Stimulated activated effector memory CD8-positive, alpha-beta T cell treated with anti-CD3 and anti-CD28 coated beads, Interleukin-12 subunit alpha, Interleukin-12 subunit beta, amount 100 ng/mL, for 72 hours (primary cell): Measurements from ENCODE around the gene PID1.

Source experiments
- ATAC-seq: fragments of 150-1000 bp; cut with Tn5 transposase; 2 replicates; pipeline ENCODE4 v1.10.0; 2021
- DNase-seq, 2 donors: peaks; one replicate each; pipeline ENCODE4 v3.0.0; 2021 to 2022; ENCODE audit warnings: low spot score in 2 of 2
- H3K27ac Mint-ChIP-seq: one replicate; pipeline ENCODE4 v1.8.0; 2022; ENCODE audit warnings: mild to moderate bottlenecking, mixed read lengths
- H3K36me3 Mint-ChIP-seq: one replicate; pipeline ENCODE4 v1.8.0; 2022; ENCODE audit warnings: mild to moderate bottlenecking, mixed read lengths
- H3K4me1 Mint-ChIP-seq: one replicate; pipeline ENCODE4 v1.8.0; 2022; ENCODE audit warnings: mixed read lengths
- H3K4me3 Mint-ChIP-seq: one replicate; pipeline ENCODE4 v1.8.0; 2022; ENCODE audit warnings: mild to moderate bottlenecking, mixed read lengths
- H3K9me3 Mint-ChIP-seq: one replicate; pipeline ENCODE4 v1.8.0; 2022; ENCODE audit warnings: mixed read lengths

PID1 gene

GRCh38 chr2:229141424-229142025, 129.6 kb downstream of the PID1 start:
- Mint-ChIP-seq H3K4me1 (no peaks in the 10 kb centered on the region), H3K9me3 (no peaks in the 10 kb centered on the region), H3K27ac (no peak overlapping the region), H3K36me3 (peaks cover 6% of the 10 kb centered on the region), H3K4me3 (no peak overlapping the region)
- ATAC-seq (no peak), DNase-seq (no peak)

- peaks cover 6% of the 10 kb centered on the region for H3K36me3 Mint-ChIP-seq
- ATAC-seq = no peak
These were observed 133.4 kb downstream of the PID1 start for GRCh38 chr2:229137639-229138038.

DNA sequence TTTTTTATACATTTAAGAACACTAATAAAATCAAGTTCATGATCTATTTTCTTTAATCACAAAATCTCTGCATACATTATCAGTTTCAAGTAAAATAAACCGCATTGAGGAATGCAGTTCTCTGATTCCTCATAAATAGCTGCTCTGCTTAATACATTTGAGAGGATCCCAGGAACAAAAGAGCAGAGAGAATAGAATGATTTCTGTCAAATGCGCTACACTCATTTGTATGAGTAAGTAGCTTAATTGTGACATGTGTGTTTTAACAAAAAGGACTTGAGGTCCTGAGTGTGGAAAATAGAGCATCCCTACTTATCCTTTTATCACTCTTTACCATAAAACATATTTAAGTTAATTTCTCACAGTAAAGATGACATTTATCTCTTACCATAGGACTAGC, 134.0 kb downstream of the PID1 start:
- no peaks in the 10 kb centered on the region for H3K4me1 Mint-ChIP-seq
- ATAC-seq = no peak
- DNase-seq = no peak
- peaks cover 6% of the 10 kb centered on the region for H3K36me3 Mint-ChIP-seq
- peaks cover 7% of the 10 kb centered on the region for H3K9me3 Mint-ChIP-seq
- H3K4me3 Mint-ChIP-seq = no peak overlapping the region
- no peak overlapping the region for H3K27ac Mint-ChIP-seq

More at GRCh38 chr2:229137639-229138038, 133.4 kb downstream of the PID1 start:
- Mint-ChIP-seq H3K9me3 (peaks cover 7% of the 10 kb centered on the region), H3K4me3 (no peak overlapping the region), H3K27ac (no peak overlapping the region), H3K4me1 (no peaks in the 10 kb centered on the region)
- DNase-seq = no peak

DNA sequence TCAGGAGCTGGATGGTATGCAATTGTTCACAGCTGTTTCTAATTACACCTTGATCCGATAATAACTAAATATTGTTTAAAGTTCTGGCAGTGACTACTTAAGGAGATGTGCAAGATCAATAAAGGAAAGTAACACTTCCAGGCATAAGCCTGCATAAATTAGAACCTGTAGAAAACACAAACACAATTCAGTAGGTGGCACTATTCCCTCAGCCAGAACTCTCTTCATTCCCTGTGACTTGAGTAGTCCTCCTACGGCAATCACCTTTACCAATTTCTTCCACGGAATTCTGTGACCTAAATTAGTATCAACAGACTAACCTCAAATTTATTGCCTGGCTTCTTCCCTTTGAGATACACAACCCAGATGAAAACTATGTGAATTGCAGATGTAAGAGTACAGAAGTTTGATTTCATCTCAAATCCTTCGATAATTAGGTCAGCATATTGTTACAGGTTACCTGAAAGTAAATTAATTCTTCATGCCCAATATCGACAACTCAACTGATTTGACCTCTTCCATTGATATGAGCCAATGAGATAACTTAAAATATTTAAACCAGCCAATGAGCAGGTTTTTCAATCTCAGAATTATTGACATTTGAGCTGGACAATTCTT, 137.8 kb downstream of the PID1 start:
- Mint-ChIP-seq H3K9me3 (peaks cover 7% of the 10 kb centered on the region), H3K4me1 (no peaks in the 10 kb centered on the region), H3K36me3 (no peaks in the 10 kb centered on the region), H3K27ac (no peak overlapping the region), H3K4me3 (no peak overlapping the region)
- no peak for DNase-seq
- no peak for ATAC-seq

- no peak overlapping the region for H3K4me3 Mint-ChIP-seq
- H3K4me1 Mint-ChIP-seq = no peaks in the 10 kb centered on the region
- H3K9me3 Mint-ChIP-seq = peaks cover 7% of the 10 kb centered on the region
- no peak overlapping the region for H3K27ac Mint-ChIP-seq
- DNase-seq (no peak), ATAC-seq (no peak)
- H3K36me3 Mint-ChIP-seq = no peaks in the 10 kb centered on the region
These were observed 138.9 kb downstream of the PID1 start for GRCh38 chr2:229132236-229132635.

- Mint-ChIP-seq H3K4me1 (no peaks in the 10 kb centered on the region), H3K27ac (no peak overlapping the region), H3K9me3 (peaks cover 4% of the 10 kb centered on the region), H3K36me3 (no peaks in the 10 kb centered on the region), H3K4me3 (no peak overlapping the region)
- no peak for ATAC-seq
- DNase-seq = no peak
These were observed 140.6 kb downstream of the PID1 start for GRCh38 chr2:229130522-229130921.

- Mint-ChIP-seq H3K9me3 (peaks cover 2% of the 10 kb centered on the region), H3K27ac (no peak overlapping the region), H3K4me1 (no peaks in the 10 kb centered on the region), H3K36me3 (no peaks in the 10 kb centered on the region), H3K4me3 (no peak overlapping the region)
- DNase-seq = no peak
- ATAC-seq = no peak
These were observed 141.2 kb downstream of the PID1 start for GRCh38 chr2:229129738-229130371.

GRCh38 chr2:229127471-229127870, 143.6 kb downstream of the PID1 start:
- Mint-ChIP-seq H3K27ac (no peak overlapping the region), H3K36me3 (no peaks in the 10 kb centered on the region), H3K4me3 (no peak overlapping the region), H3K9me3 (no peaks in the 10 kb centered on the region), H3K4me1 (no peaks in the 10 kb centered on the region)
- DNase-seq (no peak), ATAC-seq (no peak)

GRCh38 chr2:229126066-229126465, 145.0 kb downstream of the PID1 start:
- H3K36me3 Mint-ChIP-seq = no peaks in the 10 kb centered on the region
- no peak for DNase-seq
- H3K27ac Mint-ChIP-seq = no peak overlapping the region
- no peak for ATAC-seq
- H3K4me3 Mint-ChIP-seq = no peak overlapping the region
- H3K9me3 Mint-ChIP-seq = peaks cover 4% of the 10 kb centered on the region
- H3K4me1 Mint-ChIP-seq = no peaks in the 10 kb centered on the region

GRCh38 chr2:229124136-229124535, 147.0 kb downstream of the PID1 start:
- ATAC-seq (no peak), DNase-seq (no peak)
- Mint-ChIP-seq H3K9me3 (peaks cover 4% of the 10 kb centered on the region), H3K4me3 (no peak overlapping the region), H3K4me1 (no peaks in the 10 kb centered on the region), H3K27ac (no peak overlapping the region), H3K36me3 (no peaks in the 10 kb centered on the region)

GRCh38 chr2:229118927-229119326, 152.2 kb downstream of the PID1 start:
- no peak overlapping the region for H3K4me3 Mint-ChIP-seq

DNA sequence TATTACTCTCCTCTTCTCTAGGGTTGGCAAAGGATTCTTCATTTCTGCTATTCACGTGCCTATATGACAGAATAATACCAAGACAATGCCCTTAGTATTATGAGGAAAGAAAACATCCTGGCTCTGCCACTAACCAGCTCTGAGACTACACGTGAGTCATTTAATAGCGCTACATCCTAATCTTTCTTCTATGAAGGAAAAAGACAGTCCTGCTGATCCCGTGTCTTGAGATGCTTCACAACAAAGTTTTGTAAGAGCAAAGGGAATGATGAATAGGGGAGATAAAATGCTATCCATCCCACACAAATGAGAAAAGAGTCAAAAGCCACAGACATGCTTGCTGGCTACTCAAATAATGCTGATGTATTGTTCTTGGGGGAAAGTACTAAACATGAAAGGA, 152.8 kb downstream of the PID1 start:
- H3K9me3 Mint-ChIP-seq = peaks cover 7% of the 10 kb centered on the region
- no peak overlapping the region for H3K4me3 Mint-ChIP-seq
- H3K36me3 Mint-ChIP-seq = no peaks in the 10 kb centered on the region
- H3K4me1 Mint-ChIP-seq = no peaks in the 10 kb centered on the region
- no peak for DNase-seq
- no peak overlapping the region for H3K27ac Mint-ChIP-seq
- ATAC-seq = no peak

More at GRCh38 chr2:229118927-229119326, 152.2 kb downstream of the PID1 start:
- Mint-ChIP-seq H3K36me3 (no peaks in the 10 kb centered on the region), H3K4me1 (no peaks in the 10 kb centered on the region), H3K9me3 (peaks cover 7% of the 10 kb centered on the region), H3K27ac (no peak overlapping the region)
- no peak for ATAC-seq
- DNase-seq = no peak

DNA sequence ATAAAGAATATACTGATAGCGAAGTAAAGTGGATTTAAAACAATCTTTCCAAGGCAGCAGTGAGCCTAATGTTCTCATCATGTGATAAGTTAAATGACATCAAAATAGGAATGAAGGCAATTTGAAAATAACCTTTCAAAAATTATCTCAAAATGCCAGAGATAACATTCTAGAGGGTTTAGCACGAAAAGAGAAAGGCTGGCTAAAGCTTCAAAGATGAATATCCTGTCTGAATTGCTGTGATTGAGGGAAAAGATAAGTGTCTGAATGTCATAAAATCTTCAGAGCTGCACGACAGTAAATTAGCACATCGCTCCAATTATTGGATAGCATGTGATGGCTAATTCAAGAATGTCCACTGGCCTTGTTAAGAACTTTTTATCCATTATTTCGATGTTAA, 159.3 kb downstream of the PID1 start:
- DNase-seq (no peak), ATAC-seq (no peak)
- Mint-ChIP-seq H3K9me3 (peaks cover 4% of the 10 kb centered on the region), H3K4me1 (no peaks in the 10 kb centered on the region), H3K27ac (no peak overlapping the region), H3K4me3 (no peak overlapping the region), H3K36me3 (no peaks in the 10 kb centered on the region)

- Mint-ChIP-seq H3K4me3 (no peak overlapping the region), H3K4me1 (no peaks in the 10 kb centered on the region), H3K9me3 (no peaks in the 10 kb centered on the region), H3K27ac (no peak overlapping the region), H3K36me3 (no peaks in the 10 kb centered on the region)
- ATAC-seq (no peak), DNase-seq (no peak)
These were observed 161.9 kb downstream of the PID1 start for GRCh38 chr2:229109195-229109594.

DNA sequence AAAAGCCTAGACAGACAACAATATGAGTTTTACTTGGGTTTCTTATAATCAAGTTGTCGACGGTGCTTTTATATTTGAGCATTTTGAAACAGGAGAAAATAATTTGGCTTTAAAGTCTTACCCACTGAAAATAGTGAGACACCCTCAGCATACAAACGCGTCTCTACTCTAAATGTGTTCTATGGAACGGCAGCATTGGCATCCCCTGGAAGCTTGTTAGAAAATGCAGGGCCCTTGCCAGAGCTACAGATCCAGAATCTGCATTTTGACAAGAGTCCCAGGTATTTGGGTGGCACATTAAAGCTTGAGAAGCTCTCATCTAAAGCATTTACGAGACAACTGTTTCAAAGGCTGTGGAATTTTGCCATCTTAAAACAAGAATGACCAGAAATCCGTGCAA, 163.5 kb downstream of the PID1 start:
- H3K9me3 Mint-ChIP-seq = no peaks in the 10 kb centered on the region
- H3K36me3 Mint-ChIP-seq = no peaks in the 10 kb centered on the region
- H3K27ac Mint-ChIP-seq = no peak overlapping the region
- ATAC-seq = no peak
- H3K4me3 Mint-ChIP-seq = no peak overlapping the region
- H3K4me1 Mint-ChIP-seq = no peaks in the 10 kb centered on the region
- DNase-seq = no peak

DNA sequence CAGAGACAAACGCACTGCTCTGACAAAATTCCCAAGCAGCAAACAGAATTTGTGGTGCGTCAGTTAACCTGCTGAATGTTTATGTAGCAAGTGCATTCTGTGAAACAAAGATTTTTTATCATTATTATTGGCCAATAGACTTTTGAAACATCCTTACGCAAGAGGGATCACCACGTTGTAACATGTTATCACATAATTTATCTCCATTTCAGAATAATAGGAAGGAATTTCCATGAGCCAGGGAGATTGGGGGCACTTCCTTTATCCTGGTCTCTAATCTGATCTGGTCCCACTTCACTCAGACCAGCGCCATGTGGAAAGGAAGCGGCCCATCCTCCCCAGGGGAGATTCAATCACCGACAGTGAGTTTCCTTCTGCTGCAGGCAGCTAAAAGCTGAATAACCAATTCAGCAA, 166.1 kb downstream of the PID1 start:
- H3K4me3 Mint-ChIP-seq = no peak overlapping the region
- ATAC-seq (no peak), DNase-seq (no peak)
- H3K36me3 Mint-ChIP-seq = no peaks in the 10 kb centered on the region
- no peak overlapping the region for H3K27ac Mint-ChIP-seq
- H3K9me3 Mint-ChIP-seq = no peaks in the 10 kb centered on the region
- no peaks in the 10 kb centered on the region for H3K4me1 Mint-ChIP-seq
